OCI-LY3 (cell line): ENCODE results near the gene RASA2.

Experiments
- H2AFZ ChIP-seq: fragments of 200-600, 300-600 bp; shearing (Covaris generic); 2 replicates; pipeline ENCODE4 v1.6.0; 2014; ENCODE audit warnings: antibody characterized with exemption, low read depth, low read length
- H3K27ac ChIP-seq: fragments of 200-600, 300-600 bp; sonication (generic); 2 replicates; pipeline ENCODE4 v1.5.1; 2014; ENCODE audit warnings: mild to moderate bottlenecking, low read length, moderate library complexity, mixed read lengths
- H3K27me3 ChIP-seq: fragments of 200-600, 300-600 bp; sonication (generic); 2 replicates; pipeline ENCODE4 v1.6.1; 2014; ENCODE audit warnings: low read depth, low read length, mixed read lengths
- H3K36me3 ChIP-seq: fragments of 200-600, 300-600 bp; sonication (generic); replicated peaks from 2 replicates; pipeline ENCODE3; 2014; ENCODE audit warnings: low read depth, low read length, mixed read lengths
- H3K4me1 ChIP-seq: fragments of 300-600, 200-600 bp; sonication (generic); 2 replicates; pipeline ENCODE4 v1.6.1; 2014; ENCODE audit warnings: low read length, mixed read lengths
- H3K4me2 ChIP-seq: fragments of 200-600, 300-600 bp; sonication (generic); 2 replicates; pipeline ENCODE4 v1.6.1; 2014; ENCODE audit warnings: low read length, mixed read lengths
- H3K4me3 ChIP-seq: fragments of 300-600, 200-600 bp; sonication (generic); 2 replicates; pipeline ENCODE4 v1.5.1; 2014; ENCODE audit warnings: antibody characterized with exemption, mild to moderate bottlenecking, low read length, moderate library complexity
- H3K79me2 ChIP-seq: fragments of 300-600, 200-600 bp; shearing (Covaris generic); 2 replicates; pipeline ENCODE4 v1.6.1; 2014; ENCODE audit warnings: mild to moderate bottlenecking, low read length, mixed read lengths
- H3K9ac ChIP-seq: fragments of 300-600, 200-600 bp; shearing (Covaris generic); 2 replicates; pipeline ENCODE4 v1.6.0; 2014; ENCODE audit warnings: mild to moderate bottlenecking, low read length, moderate library complexity
- H3K9me3 ChIP-seq: fragments of 200-600, 300-600 bp; shearing (Covaris generic); 2 replicates; pipeline ENCODE4 v1.6.1; 2014; ENCODE audit warnings: low read length, mixed read lengths; ENCODE audit not compliant: insufficient read depth
- H4K20me1 ChIP-seq: fragments of 200-600, 300-600 bp; sonication (generic); 2 replicates; pipeline ENCODE4 v1.6.1; 2016; ENCODE audit warnings: low read length, mixed read lengths; ENCODE audit not compliant: insufficient read depth
- CTCF ChIP-seq: fragments of 200-600, 300-600 bp; sonication (generic); IDR thresholded peaks from 2 replicates; pipeline ENCODE4 v1.5.1; 2014; ENCODE audit warnings: antibody characterized with exemption, low read length, low read depth
- EZH2phosphoT487 ChIP-seq: fragments of 200-600 bp; shearing (Covaris generic); IDR thresholded peaks from 2 replicates; pipeline ENCODE4 v1.6.1; 2018; ENCODE audit warnings: antibody characterized with exemption, mixed run types, low read depth

Gene RASA2

GRCh38 chr3:141519587-141519986, 32.8 kb downstream of the RASA2 start:
- Histone ChIP-seq H2AFZ (no peak overlapping the region), H3K9ac (no peak overlapping the region), H3K36me3 (peaks cover 22% of the 10 kb centered on the region), H3K4me3 (no peak overlapping the region), H3K27me3 (no peaks in the 10 kb centered on the region), H3K4me2 (no peak overlapping the region), H3K27ac (no peak overlapping the region), H3K79me2 (no peaks in the 10 kb centered on the region), H4K20me1 (no peaks in the 10 kb centered on the region), H3K9me3 (0 out of 2 replicates have a peak, but pooled peaks cover 6% of the 10 kb centered on the region), H3K4me1 (no peaks in the 10 kb centered on the region)
- TF ChIP-seq EZH2phosphoT487 = no peak
- no peak for TF ChIP-seq CTCF

GRCh38 chr3:141521781-141522180, 35.0 kb downstream of the RASA2 start:
- Histone ChIP-seq H3K4me2 (no peak overlapping the region), H3K9me3 (0 out of 2 replicates have a peak, but pooled peaks cover 6% of the 10 kb centered on the region), H3K4me3 (no peak overlapping the region), H2AFZ (no peak overlapping the region), H3K27ac (no peak overlapping the region), H3K79me2 (no peaks in the 10 kb centered on the region), H3K9ac (no peak overlapping the region), H3K27me3 (no peaks in the 10 kb centered on the region), H3K36me3 (peaks cover 13% of the 10 kb centered on the region), H4K20me1 (no peaks in the 10 kb centered on the region), H3K4me1 (no peaks in the 10 kb centered on the region)
- TF ChIP-seq EZH2phosphoT487 = no peak
- TF ChIP-seq CTCF = no peak

- no peak overlapping the region for H3K4me3 ChIP-seq
- no peaks in the 10 kb centered on the region for H3K9me3 ChIP-seq
- H3K4me2 ChIP-seq = no peak overlapping the region
- no peaks in the 10 kb centered on the region for H3K79me2 ChIP-seq
- no peaks in the 10 kb centered on the region for H3K4me1 ChIP-seq
- no peak overlapping the region for H2AFZ ChIP-seq
- no peak for TF ChIP-seq EZH2phosphoT487
- H3K36me3 ChIP-seq = peaks cover 3% of the 10 kb centered on the region
- H3K27ac ChIP-seq = no peak overlapping the region
- H3K9ac ChIP-seq = no peak overlapping the region
- no peaks in the 10 kb centered on the region for H3K27me3 ChIP-seq
- no peaks in the 10 kb centered on the region for H4K20me1 ChIP-seq
Measured at GRCh38 chr3:141523615-141524375, 37.0 kb downstream of the RASA2 start.

GRCh38 chr3:141524988-141525387, 38.2 kb downstream of the RASA2 start:
- Histone ChIP-seq H3K9me3 (no peaks in the 10 kb centered on the region), H3K36me3 (no peaks in the 10 kb centered on the region), H3K27me3 (no peaks in the 10 kb centered on the region), H3K4me2 (no peak overlapping the region), H2AFZ (no peak overlapping the region), H3K79me2 (no peaks in the 10 kb centered on the region), H3K9ac (no peak overlapping the region), H3K4me3 (no peak overlapping the region), H4K20me1 (no peaks in the 10 kb centered on the region), H3K4me1 (no peaks in the 10 kb centered on the region), H3K27ac (no peak overlapping the region)
- TF ChIP-seq EZH2phosphoT487 (no peak), CTCF (no peak)
